Superior temporal gyrus (tissue), 1 donor: ENCODE data around the gene TH.

Experiments
- DNase-seq: peaks from one replicate; pipeline ENCODE4 v3.0.0-alpha.2; 2016; ENCODE audit errors: extremely low spot score

Gene TH

DNA sequence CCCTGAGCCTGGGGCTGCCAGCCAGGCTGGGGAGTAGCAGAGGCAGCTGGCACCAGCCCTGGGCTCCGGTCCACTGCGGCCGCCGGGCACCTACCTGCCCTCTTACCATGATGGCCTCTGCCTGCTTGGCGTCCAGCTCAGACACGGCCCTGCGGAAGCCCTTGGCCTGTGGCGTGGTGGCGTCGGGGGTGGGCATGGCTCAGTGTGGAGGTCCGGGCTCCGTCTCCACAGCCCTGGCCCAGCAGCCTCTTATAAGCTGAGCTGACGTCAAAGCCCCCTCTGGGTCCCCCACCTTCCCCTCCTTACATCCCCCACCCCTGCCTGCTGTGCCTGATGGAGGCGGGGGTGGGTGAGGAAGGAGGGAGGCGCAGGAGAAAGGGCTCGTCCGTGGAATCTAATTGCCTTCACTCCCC, at the start of gene TH:
Gene TH, minus strand, starts transcription at position 225 of the 413 bp plus-strand sequence. Its CDS starts 29 bp downstream, at position 196.
- DNase-seq: no peak

DNA sequence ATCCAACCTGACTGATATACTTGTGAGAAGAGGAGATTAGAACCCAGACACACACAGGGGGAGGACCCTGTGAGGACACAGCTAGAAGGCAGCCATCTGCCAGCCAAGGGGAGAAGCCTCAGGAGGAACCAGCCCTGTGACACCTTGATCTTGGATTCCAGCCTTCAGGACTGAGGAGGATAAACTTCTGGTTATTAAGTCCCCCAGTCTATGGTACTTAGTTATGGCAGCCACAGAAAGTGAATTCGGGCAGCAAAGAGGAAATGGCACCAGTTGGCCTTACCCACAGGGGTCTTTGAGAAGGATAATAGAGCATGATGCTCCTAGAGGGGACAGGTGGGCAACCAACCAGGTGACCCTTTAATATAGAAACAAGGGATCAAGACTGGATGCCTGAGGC, 49.4 kb upstream of the TH start:
- no peak for DNase-seq

DNA sequence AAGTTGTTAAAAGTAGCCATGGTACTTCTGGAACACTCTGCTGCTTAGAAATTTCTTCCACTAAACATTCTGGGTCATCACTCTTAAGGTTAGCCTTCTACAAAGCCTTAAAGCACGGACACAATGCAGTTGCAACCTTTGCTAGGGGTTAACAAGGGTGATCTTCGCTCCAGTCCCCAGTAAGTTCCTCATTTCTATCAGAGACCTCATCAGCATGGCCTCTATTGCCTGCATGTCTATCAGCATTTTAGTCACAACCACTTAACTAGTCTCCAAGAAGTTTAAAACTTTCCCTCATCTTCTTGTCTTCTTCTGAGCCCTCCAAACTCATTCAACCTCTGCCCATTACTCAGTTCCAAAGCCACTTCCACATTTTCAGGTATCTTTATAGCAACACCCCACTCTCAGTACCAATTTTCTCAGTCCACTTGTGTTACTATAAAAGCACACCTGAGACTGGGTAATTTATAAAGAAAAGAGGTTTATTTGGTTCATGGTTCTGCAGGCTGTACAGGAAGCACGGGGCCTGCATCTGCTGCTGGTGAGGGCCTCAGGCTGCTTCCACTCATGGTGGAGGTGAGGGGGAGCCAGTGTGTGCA, 48.7 kb upstream of the TH start:
- no peak for DNase-seq

DNA sequence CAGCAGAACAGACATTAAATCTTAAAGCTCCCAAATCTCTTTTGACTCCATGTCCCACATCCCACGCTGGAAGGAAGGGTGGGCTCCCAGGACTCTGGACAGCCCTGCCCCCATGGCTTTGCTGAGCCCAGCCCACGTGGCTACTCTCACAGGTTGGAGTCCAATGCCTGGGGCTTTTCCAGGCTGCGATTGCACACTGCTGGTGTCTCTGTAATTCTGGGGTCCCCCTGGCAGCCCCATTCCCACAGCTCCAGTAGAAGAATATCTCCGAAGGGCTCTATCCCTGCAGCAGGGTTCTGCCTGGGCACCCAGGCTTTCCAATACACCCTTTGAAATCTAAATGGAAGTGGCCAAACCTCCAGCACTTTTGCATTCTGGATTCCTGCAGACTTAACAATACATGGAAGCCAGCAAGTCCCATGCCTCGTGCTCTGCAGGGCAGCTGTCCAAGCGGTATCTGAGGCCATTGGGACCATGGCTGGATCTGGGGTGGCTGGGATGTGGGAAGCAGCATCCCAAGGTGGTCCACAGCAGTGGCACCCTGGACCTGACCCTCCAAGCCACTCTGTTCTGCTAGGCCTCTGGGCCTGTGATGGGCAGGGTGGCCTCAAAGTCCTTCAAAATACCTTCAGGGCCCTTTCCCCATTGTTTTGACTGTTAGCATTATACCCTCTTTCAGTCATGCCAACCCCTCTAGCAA, 47.9 kb upstream of the TH start:
- DNase-seq: no peak

DNA sequence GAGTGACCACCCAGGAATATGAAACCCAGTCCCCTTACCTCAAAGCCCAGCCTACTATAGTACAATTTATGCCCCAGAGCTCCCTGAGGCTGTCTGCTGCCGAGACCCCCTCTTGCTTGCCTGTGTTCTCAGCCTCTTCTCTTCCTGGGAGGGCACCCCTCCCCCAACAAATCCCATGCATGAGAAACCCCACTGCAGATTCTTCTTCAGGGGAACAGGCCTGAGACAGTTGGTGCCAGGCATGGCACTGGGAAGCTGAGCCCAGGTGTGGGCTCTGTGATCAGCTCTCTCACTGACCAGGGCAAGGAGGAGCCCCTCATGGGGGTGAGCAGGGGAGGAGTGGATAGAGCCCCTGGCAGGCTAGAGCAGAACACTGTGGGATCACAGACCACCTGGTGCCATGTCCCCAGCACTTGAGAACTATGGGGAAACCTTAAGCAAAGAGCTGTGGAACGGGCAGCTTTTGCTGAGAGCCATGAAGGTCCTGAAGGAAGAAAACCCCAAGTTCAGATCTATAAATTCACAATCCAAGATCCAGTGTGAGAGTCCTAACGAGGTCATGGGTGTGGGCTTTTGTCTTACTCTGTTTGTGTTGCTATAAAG, 46.5 kb upstream of the TH start:
- DNase-seq: no peak

DNA sequence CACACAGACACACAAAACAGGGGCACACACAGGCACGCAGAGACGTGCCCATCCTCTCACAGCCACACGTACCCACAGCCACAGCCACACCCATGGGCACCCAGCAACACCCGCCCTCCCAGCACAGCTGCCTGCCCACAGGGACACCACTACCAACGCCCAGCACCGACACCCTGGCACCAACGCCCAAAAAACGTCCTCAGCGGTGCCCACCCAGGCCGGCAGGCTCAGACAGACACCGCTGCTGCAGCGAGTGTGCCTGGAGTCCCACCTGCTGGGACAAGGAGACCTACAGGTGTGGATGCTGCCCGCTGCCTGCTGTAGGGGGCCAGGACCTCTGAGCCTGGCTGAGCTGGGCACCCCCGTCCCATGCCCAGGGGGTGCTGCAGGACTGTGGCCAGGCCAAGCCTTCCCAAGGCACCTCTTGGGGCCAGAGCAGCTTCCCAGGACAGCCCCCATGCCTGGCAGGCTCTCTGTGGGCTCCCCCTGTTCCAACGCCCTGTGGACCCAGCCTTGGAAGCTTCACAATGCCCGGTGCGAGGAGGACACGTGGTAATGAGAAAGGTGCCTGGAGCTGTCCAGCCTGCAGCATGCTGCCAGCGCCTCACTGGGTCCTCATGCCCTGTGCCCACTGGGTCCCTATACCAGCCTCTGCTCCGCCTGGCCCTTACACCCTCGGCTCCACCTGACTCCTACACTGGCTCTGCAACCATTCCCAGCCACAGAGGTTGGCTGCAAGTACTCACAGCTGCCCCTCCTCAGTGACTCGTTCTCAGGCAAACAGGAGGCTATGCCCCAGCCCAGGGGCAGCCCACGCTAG, 45.8 kb upstream of the TH start:
- no peak for DNase-seq

DNA sequence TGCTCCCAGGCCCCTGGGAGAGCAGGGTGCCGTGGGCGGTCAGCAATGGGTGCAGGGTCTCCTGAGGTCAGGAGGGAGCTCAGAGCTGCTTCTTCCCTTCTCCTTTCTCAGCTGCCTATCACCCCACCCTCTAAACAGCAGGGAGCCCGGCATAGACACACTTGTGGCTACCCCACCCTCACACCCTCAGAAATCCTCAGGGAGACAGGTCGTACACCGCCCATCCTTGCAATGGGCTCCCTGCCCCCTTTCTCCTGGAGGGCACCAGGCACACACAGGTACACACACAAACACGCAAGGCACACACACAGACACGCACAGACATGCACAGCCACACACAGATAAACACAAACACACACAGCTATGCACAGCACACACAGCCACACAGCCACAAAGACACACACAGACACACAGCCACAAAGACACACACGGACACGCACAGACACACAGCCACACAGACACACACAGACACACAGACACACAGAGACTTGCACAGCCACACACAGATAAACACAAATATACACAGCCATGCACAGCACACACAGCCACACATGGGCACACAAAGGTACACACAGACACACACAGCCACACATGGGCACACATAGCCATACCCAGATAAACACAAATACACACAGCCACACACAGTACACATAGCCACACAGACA, 44.9 kb upstream of the TH start:
- DNase-seq: no peak

DNA sequence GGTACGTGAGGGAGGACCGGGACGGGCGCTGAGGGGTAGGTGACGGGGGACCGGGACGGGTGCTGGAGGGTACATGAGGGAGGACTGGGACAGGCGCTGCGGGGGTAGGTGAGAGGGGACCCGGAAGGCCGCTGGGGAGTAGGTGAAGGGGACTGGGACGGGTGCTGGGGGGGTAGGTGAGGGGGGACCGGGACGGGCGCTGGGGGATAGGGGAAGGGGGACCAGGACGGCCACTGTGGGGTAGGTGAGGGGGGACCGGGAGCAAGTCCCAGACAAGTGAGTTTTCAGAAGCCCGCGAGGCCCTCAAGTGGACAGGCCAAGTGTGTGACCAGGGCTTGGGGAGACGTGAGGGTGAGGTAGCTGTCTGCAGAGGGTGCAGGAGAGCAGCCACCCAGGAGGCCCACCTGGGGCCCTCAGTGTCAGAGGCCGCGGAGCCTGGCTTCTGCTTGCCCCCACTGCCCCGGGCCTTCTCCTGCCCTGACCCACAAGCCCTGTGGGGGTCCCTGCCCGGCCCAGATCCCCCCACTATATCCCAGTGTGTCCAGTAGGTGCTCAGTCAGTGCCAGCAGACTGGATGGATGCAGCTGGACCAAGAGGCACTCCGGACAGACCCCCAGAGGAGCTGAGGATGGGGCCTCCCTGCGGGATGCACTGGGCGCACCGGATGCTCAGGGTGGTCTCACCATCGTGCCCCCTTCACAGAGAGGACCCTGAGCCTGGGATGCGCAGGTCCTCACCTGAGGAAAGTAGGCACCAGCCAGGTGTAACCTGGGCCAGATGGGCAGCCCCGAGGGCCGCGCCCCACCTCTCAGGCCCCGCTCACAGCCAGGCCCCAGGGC, 44.2 kb upstream of the TH start:
- DNase-seq: no peak

DNA sequence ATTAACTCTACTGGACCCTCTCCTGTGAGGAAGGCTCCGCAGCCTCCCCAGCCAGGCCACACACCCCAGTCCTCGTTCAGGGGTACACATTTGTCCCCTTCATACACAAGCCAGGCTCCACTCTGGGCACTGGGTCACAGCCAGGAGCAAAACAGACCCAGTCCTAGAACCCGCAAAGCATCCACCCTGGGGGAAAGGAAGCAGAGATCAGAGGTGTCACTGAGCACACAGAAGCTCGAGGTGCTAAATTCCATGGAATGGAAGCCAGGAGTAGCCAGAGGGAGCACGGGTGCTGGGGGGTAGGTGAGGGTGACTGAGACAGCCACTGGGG, 43.6 kb upstream of the TH start:
- no peak for DNase-seq

DNA sequence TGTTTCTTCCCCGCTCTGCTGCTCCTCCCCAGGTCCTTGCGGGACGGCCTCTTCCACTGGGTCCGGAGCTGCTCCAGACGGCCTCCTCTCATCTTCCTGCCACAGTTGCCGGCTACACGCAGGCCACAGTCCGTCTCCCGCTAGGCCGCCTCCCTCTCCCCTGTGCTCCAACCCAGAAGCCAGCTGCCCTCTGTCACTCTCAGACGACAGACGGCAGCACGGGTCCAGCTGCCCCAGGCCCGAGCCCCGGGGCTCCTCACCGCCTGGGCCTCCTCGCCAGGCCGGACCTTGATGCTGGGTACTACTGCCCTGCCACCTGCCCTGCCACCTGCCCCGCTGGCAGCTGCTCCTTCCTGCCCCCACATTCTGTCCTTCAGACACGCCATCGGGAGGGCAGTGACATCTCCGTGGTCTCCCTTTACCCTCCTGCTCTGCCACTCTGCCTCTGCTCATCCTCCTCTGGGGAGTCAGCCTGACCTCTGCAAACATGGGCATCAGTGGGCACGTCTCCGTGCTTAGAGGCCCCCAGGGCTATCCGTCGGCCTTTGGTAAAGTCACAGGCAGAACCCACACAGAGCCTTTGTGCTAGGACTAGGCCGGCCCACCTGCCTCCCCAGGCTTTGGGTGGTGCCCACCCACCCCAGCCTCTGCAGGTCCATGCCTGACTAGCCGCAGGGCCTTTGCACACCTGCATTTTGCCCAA, 43.1 kb upstream of the TH start:
- DNase-seq: no peak

DNA sequence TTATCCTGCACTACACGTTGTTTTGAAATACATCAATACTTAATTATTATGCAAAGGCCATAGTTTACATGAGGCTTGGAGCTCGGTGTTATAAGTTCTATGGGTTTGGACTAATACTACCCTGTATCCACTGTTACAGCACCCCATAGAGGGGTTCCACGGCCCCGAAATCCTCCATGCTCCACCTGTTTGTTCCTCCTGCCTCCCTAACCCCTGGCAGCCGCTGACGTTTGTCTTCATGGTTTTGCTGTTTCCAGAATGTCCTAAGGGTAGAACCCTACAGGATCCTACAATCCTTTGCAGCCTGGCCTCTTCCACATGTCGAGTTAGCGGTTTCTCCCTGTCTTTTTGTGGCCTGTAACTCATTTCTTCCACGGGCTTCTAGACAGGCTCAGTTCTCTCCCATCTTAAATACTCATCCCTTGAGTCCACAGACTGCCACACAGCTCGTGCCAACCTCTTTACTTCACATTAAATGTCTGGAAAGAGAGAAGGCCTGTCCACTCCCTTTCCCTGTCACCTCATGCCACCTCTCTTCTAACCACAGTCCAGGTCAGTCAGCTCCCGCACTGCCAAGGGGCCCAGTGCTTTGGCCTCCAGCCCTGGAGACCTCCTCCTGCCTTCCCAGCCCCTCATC, 42.4 kb upstream of the TH start:
- DNase-seq: no peak

DNA sequence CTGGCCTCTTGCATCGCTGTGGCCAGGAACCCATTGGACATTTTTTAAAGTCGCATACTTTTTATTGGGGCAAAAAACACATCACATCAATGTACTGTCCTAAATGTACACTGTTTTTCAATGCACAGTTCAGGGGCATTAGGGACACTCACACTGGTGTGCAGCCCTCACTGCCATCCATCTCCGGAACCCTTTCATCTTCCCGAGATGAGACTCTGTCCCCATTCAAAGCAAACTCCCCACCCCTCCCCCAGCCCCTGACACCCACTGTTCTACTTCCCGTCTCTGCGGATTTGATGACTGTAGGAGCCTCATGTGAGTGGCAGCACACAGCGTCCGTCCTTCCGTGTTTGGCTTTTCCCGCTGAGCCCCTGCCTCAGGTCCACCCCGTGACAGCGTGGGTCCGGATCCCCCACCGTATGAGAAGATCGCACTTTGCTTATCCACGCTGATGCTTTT, 41.8 kb upstream of the TH start:
- DNase-seq: no peak

DNA sequence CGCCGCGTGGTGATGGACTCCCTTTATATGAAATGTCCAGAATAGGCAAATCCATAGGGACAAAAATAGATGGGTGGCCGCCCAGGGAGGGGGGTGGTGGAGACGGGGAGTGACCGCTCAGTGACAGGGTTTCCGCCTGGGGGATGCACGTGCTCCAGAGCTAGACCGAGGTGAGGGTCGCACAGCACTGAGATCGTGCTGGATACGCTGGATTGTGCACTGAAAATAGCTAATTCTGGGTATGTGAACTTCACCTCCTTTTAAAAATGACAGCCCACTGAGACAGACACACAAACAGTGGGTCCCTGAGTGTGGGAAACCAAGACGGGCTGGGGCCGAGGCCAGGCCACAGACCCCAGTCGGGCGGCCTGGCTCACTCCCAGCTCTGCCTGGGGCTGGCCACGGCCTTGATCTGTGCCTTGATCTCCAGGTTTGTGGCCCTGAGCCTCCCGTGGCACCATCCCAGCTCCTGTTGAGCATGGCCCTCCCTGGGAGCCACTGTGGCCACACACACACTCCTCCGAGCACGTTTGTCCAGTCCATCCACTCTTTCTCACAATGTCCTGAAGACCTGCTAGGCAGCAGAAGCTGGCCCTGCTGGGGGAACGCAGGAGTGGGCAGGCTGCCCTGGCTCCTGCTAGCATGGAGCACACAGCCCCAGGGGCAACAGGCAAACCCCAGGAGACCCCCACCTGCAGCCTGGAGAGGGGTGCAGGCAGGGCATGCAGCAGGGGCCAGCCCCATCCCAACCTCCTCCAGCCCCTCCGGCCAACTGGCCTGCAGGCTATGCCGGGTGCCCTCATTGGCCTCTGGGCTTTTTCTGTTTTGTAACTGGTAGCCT, 41.0 kb upstream of the TH start:
- DNase-seq: no peak

DNA sequence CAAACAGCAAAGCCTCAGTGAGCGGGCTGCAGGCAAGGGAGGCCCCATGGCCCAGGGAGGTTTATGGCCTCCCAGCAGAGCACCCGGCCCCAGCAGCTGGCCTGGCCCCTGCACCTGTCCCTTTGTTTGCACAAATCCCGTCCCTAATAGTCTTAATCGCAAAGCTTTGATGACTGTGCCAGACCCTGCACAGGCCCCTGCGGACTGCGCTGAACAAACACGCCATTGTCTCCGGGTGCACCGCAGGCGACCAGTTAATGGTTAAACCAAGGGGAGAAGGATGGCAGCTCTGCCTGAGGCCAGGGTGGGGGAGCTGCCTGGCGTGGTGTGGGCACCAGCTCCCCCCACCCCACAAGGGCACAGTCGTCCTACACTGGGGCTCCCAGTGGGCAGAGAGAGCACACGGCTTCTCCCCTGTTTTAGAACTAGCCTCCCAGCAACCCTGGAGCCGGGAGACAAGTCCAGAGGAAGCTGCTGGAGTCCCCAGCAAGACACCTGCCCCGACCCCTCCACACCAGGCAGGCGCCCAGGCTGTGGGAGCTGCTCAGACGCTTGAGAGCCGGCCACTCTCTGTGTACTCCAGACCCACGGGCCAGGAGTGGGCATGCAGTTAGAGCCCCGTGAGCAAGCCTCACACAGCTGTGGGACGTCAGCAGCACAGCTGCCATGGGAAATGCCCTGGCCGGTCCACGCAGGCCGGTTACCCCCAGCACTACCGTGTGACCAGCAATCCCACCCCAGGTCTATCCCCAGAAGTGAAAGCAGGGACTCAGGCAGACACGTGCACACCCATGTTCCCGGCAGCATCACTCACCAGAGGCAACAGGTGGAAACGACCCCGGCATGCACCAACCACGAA, 39.7 kb upstream of the TH start:
- no peak for DNase-seq

DNA sequence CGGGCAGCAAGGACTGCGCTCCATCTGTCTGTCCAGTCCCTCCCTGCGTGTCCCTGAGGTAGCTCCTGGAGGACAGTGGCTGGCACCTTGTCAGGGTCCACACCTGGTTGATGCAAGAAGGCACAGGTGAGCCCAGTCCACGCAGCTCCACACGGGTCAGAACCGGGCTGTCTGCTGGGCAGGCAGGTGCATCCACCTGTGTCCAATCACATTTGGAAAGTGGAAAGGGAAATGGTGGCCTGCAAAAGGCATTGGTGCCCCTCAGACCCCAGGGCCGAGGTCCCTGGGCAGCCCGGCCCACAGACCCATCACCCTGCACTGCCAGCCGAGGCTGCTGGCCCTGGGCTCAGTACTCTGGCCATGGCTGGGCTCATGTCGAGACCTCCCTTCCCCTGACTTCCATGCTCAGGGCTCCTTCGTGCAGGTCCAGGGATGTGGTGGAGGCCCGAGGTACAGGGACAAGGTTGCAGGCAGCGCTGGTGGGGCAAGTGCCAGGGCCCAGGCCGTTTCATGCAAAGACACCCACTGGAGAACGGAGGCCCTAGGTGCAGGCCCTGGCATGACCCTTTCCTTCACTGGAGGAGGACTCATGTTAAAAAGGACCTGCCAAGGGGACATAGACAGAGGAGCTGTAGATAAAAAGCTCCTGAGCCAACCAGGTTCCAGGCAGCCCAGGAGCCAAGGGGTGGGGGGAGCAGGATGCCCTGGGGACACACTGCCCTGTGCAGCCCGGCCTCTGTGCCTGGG, 38.9 kb upstream of the TH start:
- no peak for DNase-seq

DNA sequence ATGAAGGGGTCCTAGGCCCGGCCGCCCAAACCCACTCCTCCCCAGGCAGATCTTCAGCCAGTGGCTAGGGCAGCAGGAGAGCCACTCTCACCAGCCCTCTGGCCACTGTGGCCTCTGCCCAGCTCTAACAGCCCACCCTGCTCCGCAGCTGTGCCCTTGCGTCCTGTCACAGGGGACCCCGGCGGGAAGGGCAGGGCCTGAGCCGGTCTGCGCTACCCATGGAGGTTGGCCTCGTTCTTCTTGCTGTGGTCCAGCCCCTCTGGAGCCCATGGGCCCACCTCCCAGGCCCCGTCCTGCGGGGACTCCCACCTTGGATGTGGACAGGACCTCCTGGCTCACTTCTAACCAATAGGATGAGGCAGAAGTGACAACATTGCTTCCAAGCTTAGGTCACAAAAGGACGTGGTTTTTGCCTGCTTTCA, 38.3 kb upstream of the TH start:
- no peak for DNase-seq

DNA sequence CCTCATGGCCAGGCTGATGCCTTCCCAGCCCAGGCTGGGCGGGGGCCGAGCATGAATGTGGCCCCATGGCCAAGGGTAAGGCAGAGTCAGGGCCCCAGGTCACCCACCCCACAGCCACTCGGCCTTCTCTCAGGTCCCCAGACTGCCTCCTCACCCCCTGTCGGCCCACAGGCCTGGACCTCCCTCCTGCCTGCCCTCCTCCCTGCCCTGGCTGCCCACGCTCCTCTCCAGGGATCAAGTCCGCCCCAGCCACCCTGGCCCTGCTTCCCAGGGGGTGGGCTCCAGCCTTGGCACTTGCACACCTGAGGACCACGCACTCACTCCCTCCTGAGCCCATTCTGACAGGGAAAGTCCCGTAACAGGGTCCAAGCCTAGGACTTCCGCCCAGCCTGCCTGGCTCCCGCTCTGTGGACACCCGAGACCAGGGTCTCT, 37.8 kb upstream of the TH start:
- DNase-seq: no peak
